WTC11 (cell line): ENCODE measurements around the gene ASB4. TPM values are rescaled to one million over a fixed set of nuclear protein-coding genes. Genes with fewer than 3 reads are reported as not detected.
A peak's percentile ranks its signal among the peaks of the same experiment; 100 is the strongest.

ENCODE experiments used
- ATAC-seq: fragments of 200-7000 bp; cut with Tn5 transposase; 2 replicates; pipeline ENCODE4 v1.10.0; 2021; ENCODE audit warnings: mild to moderate bottlenecking, moderate library complexity
- Bru-seq: library from RNA; stranded (reverse); fragments of 400-500 nt; gene quantifications from one replicate; lab custom pipeline; 2021; lab: Mats Ljungman, UMichigan
- CTCF ChIA-PET: fragments of 300-600 bp; sonication (Branson Sonifier 250); formaldehyde crosslinking; loops from one replicate; lab custom pipeline; 2021; ENCODE audit warnings: antibody characterized with exemption; lab: Charles Lee
- POLR2A ChIA-PET: fragments of 350-600 bp; sonication (Branson Sonifier 250); formaldehyde crosslinking; loops from one replicate; lab custom pipeline; 2021; ENCODE audit warnings: antibody characterized with exemption; lab: Charles Lee
- DNase-seq: peaks from one replicate; pipeline ENCODE4 v3.0.0; 2021; ENCODE audit warnings: low spot score
- H3K27ac Mint-ChIP-seq: 2 replicates; pipeline ENCODE4 v1.8.0; 2021; ENCODE audit warnings: mixed read lengths
- H3K27me3 Mint-ChIP-seq: 2 replicates; pipeline ENCODE4 v1.8.0; 2021; ENCODE audit warnings: low read depth, mild to moderate bottlenecking, moderate library complexity, mixed read lengths
- H3K36me3 Mint-ChIP-seq: 2 replicates; pipeline ENCODE4 v1.8.0; 2021; ENCODE audit warnings: mixed read lengths
- H3K4me1 Mint-ChIP-seq: 2 replicates; pipeline ENCODE4 v1.8.0; 2022; ENCODE audit warnings: mixed read lengths
- H3K4me3 Mint-ChIP-seq: 2 replicates; pipeline ENCODE4 v1.8.0; 2021; ENCODE audit warnings: mild to moderate bottlenecking, moderate library complexity, mixed read lengths
- H3K9me3 Mint-ChIP-seq: 2 replicates; pipeline ENCODE4 v1.8.0; 2021; ENCODE audit warnings: mixed read lengths
- CBFB ChIP-seq: sonication (generic); formaldehyde crosslinking; IDR thresholded peaks from 2 replicates; pipeline ENCODE4 v1.8.1; 2022; ENCODE audit warnings: mild to moderate bottlenecking, low read depth, missing genetic modification reagents
- ELF4 ChIP-seq: sonication (generic); formaldehyde crosslinking; IDR thresholded peaks from 2 replicates; pipeline ENCODE4 v1.8.1; 2022; ENCODE audit warnings: low read depth, mild to moderate bottlenecking, moderate library complexity, missing genetic modification reagents
- FOXJ3 ChIP-seq: sonication (generic); formaldehyde crosslinking; IDR thresholded peaks from 2 replicates; pipeline ENCODE4 v1.9.0; 2021; ENCODE audit warnings: missing genetic modification reagents, mild to moderate bottlenecking, borderline replicate concordance
- GABPB1 ChIP-seq: sonication (generic); formaldehyde crosslinking; IDR thresholded peaks from 2 replicates; pipeline ENCODE4 v1.8.1; 2023; ENCODE audit warnings: mild to moderate bottlenecking, missing genetic modification reagents
- JAZF1 ChIP-seq: fragments of 250-450 bp; sonication (Bioruptor Pico); IDR thresholded peaks from 2 replicates; pipeline ENCODE4 v1.9.0; 2021; ENCODE audit warnings: moderate library complexity, mild to moderate bottlenecking, inconsistent platforms
- MYBL2 ChIP-seq: sonication (generic); formaldehyde crosslinking; IDR thresholded peaks from 2 replicates; pipeline ENCODE4 v1.8.1; 2023; ENCODE audit warnings: mild to moderate bottlenecking, moderate library complexity, missing genetic modification reagents
- RELA ChIP-seq: sonication (generic); formaldehyde crosslinking; IDR thresholded peaks from 2 replicates; pipeline ENCODE4 v1.8.1; 2022; ENCODE audit warnings: missing genetic modification reagents, mild to moderate bottlenecking, borderline replicate concordance
- RORB ChIP-seq: fragments of 250-450 bp; sonication (Bioruptor Pico); IDR thresholded peaks from 2 replicates; pipeline ENCODE4 v1.9.0; 2021; ENCODE audit warnings: mild to moderate bottlenecking
- TEAD4 ChIP-seq: sonication (generic); formaldehyde crosslinking; IDR thresholded peaks from 2 replicates; pipeline ENCODE4 v1.8.0; 2022; ENCODE audit warnings: mild to moderate bottlenecking, missing genetic modification reagents
- USF1 ChIP-seq: sonication (generic); formaldehyde crosslinking; IDR thresholded peaks from 2 replicates; pipeline ENCODE4 v1.8.0; 2022; ENCODE audit warnings: mild to moderate bottlenecking, missing genetic modification reagents
- ZNF219 ChIP-seq: sonication (generic); formaldehyde crosslinking; IDR thresholded peaks from 2 replicates; pipeline ENCODE4 v1.8.0; 2023; ENCODE audit warnings: missing genetic modification reagents, mild to moderate bottlenecking, borderline replicate concordance
- long read RNA-seq, 3 experiments: library from RNA in 1 of 3; library from capped mRNA in 1 of 3; library from polyadenylated mRNA in 1 of 3; unstranded in 2 of 3; stranded (forward) in 1 of 3; transcript quantifications; one replicate each; pipeline ENCODE4 v2.0.0, GENCODE V29; 2021
- total RNA-seq: library from RNA; stranded (reverse); gene quantifications from 3 replicates; pipeline ENCODE4 v1.2.3, GENCODE V29; 2021
- TF ChIP-seq, protein P1 (sequence below): fragments of 250-450 bp; sonication (Bioruptor Pico); IDR thresholded peaks from 2 replicates; pipeline ENCODE4 v1.8.0; 2021; ENCODE audit warnings: mild to moderate bottlenecking
- TF ChIP-seq, protein P2 (sequence below): fragments of 250-450 bp; sonication (Bioruptor Pico); IDR thresholded peaks from 2 replicates; pipeline ENCODE4 v1.9.0; 2021; ENCODE audit warnings: mild to moderate bottlenecking, borderline replicate concordance
- TF ChIP-seq, protein P3 (sequence below): fragments of 250-450 bp; sonication (Bioruptor Pico); IDR thresholded peaks from 2 replicates; pipeline ENCODE4 v1.9.0; 2021; ENCODE audit warnings: mild to moderate bottlenecking
- TF ChIP-seq, protein P4 (sequence below): sonication (generic); formaldehyde crosslinking; IDR thresholded peaks from 2 replicates; pipeline ENCODE4 v1.8.1; 2022; ENCODE audit warnings: low read depth, mild to moderate bottlenecking, moderate library complexity, missing genetic modification reagents, borderline replicate concordance
- TF ChIP-seq, protein P5 (sequence below): fragments of 250-450 bp; sonication (Bioruptor Pico); IDR thresholded peaks from 2 replicates; pipeline ENCODE4 v1.9.0; 2021; ENCODE audit warnings: mild to moderate bottlenecking
- TF ChIP-seq, protein P6 (sequence below): sonication (generic); formaldehyde crosslinking; IDR thresholded peaks from 2 replicates; pipeline ENCODE4 v1.8.1; 2022; ENCODE audit warnings: mild to moderate bottlenecking, missing genetic modification reagents, moderate library complexity, borderline replicate concordance

Gene ASB4, protein sequence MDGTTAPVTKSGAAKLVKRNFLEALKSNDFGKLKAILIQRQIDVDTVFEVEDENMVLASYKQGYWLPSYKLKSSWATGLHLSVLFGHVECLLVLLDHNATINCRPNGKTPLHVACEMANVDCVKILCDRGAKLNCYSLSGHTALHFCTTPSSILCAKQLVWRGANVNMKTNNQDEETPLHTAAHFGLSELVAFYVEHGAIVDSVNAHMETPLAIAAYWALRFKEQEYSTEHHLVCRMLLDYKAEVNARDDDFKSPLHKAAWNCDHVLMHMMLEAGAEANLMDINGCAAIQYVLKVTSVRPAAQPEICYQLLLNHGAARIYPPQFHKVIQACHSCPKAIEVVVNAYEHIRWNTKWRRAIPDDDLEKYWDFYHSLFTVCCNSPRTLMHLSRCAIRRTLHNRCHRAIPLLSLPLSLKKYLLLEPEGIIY
- 0.07 TPM in 2 of 3 replicates, not detected in the other for total RNA-seq
- Bru-seq, nascent RNA: percentile 6 among the genes with signal in this experiment
- long read RNA-seq, experiment 1: 0 reads
- long read RNA-seq, experiment 2, partial matches to known transcripts: 0 of 1 reads
- long read RNA-seq, experiment 2, other reads (novel, unspliced or antisense): 1 of 1 reads
- long read RNA-seq, experiment 3: 0 reads

DNA sequence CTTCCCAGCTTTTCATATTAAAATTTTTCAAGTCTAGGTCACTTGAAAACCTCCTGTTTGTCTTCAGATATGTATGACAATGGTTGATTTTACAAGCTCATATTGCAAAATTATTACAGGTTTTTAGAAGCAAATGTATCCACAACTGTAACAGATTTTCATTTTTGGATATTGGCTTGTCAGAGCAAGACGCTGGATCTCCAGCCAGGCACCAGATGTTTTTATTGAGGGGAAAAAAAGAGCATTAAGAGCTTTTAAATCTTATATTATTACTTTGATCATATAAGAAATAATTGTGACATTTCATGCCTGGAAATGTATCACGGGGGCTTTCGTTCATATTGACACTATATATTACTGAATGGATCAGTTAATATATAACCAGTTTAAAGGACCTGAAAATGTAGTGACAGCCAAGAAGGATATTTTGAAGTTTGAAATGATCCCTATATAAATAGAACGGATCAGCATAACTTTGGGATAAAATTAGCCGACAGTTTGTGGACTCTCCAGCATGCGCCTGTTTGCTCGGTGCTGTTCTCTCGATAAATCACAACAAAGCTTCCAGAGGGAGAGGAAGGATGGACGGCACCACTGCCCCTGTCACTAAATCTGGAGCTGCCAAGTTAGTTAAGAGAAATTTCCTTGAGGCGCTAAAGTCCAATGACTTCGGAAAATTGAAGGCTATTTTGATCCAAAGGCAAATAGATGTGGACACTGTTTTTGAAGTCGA, at the start of gene ASB4:
Gene ASB4, plus strand, starts transcription at position 553 of the 733 bp plus-strand sequence. Its CDS starts 29 bp downstream, at position 582.
- POLR2A ChIA-PET: no interaction called here

GRCh38 chr7:95436407-95436806, 49.3 kb upstream of the ASB4 start:
- ChIA-PET POLR2A (no interaction called here), CTCF (no interaction called here)
- no peaks in the 10 kb centered on the region for H3K36me3 Mint-ChIP-seq
- H3K4me1 Mint-ChIP-seq: peaks cover 7% of the 10 kb centered on the region
- no peaks in the 10 kb centered on the region for H3K27me3 Mint-ChIP-seq
- H3K9me3 Mint-ChIP-seq: no peaks in the 10 kb centered on the region
- H3K4me3 Mint-ChIP-seq: no peak overlapping the region
- DNase-seq (no peak), ATAC-seq (no peak)
- H3K27ac Mint-ChIP-seq: no peak overlapping the region
- TF ChIP-seq MYBL2 (CRISPR knock-in tag) (no peak), USF1 (CRISPR knock-in tag) (no peak), FOXJ3 (CRISPR knock-in tag) (no peak), CBFB (no peak), TEAD4 (no peak), JAZF1 (no peak), RORB (CRISPR knock-in tag) (no peak), RELA (no peak), GABPB1 (CRISPR knock-in tag) (no peak)
- TF ChIP-seq, protein P1, sequence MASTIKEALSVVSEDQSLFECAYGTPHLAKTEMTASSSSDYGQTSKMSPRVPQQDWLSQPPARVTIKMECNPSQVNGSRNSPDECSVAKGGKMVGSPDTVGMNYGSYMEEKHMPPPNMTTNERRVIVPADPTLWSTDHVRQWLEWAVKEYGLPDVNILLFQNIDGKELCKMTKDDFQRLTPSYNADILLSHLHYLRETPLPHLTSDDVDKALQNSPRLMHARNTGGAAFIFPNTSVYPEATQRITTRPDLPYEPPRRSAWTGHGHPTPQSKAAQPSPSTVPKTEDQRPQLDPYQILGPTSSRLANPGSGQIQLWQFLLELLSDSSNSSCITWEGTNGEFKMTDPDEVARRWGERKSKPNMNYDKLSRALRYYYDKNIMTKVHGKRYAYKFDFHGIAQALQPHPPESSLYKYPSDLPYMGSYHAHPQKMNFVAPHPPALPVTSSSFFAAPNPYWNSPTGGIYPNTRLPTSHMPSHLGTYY (CRISPR knock-in tag): no peak
- TF ChIP-seq, protein P2, sequence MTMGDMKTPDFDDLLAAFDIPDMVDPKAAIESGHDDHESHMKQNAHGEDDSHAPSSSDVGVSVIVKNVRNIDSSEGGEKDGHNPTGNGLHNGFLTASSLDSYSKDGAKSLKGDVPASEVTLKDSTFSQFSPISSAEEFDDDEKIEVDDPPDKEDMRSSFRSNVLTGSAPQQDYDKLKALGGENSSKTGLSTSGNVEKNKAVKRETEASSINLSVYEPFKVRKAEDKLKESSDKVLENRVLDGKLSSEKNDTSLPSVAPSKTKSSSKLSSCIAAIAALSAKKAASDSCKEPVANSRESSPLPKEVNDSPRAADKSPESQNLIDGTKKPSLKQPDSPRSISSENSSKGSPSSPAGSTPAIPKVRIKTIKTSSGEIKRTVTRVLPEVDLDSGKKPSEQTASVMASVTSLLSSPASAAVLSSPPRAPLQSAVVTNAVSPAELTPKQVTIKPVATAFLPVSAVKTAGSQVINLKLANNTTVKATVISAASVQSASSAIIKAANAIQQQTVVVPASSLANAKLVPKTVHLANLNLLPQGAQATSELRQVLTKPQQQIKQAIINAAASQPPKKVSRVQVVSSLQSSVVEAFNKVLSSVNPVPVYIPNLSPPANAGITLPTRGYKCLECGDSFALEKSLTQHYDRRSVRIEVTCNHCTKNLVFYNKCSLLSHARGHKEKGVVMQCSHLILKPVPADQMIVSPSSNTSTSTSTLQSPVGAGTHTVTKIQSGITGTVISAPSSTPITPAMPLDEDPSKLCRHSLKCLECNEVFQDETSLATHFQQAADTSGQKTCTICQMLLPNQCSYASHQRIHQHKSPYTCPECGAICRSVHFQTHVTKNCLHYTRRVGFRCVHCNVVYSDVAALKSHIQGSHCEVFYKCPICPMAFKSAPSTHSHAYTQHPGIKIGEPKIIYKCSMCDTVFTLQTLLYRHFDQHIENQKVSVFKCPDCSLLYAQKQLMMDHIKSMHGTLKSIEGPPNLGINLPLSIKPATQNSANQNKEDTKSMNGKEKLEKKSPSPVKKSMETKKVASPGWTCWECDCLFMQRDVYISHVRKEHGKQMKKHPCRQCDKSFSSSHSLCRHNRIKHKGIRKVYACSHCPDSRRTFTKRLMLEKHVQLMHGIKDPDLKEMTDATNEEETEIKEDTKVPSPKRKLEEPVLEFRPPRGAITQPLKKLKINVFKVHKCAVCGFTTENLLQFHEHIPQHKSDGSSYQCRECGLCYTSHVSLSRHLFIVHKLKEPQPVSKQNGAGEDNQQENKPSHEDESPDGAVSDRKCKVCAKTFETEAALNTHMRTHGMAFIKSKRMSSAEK (CRISPR knock-in tag): no peak
- TF ChIP-seq, protein P3, sequence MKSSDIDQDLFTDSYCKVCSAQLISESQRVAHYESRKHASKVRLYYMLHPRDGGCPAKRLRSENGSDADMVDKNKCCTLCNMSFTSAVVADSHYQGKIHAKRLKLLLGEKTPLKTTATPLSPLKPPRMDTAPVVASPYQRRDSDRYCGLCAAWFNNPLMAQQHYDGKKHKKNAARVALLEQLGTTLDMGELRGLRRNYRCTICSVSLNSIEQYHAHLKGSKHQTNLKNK (CRISPR knock-in tag): no peak
- TF ChIP-seq, protein P4, sequence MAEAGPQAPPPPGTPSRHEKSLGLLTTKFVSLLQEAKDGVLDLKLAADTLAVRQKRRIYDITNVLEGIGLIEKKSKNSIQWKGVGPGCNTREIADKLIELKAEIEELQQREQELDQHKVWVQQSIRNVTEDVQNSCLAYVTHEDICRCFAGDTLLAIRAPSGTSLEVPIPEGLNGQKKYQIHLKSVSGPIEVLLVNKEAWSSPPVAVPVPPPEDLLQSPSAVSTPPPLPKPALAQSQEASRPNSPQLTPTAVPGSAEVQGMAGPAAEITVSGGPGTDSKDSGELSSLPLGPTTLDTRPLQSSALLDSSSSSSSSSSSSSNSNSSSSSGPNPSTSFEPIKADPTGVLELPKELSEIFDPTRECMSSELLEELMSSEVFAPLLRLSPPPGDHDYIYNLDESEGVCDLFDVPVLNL (CRISPR knock-in tag): no peak
- TF ChIP-seq, protein P5, sequence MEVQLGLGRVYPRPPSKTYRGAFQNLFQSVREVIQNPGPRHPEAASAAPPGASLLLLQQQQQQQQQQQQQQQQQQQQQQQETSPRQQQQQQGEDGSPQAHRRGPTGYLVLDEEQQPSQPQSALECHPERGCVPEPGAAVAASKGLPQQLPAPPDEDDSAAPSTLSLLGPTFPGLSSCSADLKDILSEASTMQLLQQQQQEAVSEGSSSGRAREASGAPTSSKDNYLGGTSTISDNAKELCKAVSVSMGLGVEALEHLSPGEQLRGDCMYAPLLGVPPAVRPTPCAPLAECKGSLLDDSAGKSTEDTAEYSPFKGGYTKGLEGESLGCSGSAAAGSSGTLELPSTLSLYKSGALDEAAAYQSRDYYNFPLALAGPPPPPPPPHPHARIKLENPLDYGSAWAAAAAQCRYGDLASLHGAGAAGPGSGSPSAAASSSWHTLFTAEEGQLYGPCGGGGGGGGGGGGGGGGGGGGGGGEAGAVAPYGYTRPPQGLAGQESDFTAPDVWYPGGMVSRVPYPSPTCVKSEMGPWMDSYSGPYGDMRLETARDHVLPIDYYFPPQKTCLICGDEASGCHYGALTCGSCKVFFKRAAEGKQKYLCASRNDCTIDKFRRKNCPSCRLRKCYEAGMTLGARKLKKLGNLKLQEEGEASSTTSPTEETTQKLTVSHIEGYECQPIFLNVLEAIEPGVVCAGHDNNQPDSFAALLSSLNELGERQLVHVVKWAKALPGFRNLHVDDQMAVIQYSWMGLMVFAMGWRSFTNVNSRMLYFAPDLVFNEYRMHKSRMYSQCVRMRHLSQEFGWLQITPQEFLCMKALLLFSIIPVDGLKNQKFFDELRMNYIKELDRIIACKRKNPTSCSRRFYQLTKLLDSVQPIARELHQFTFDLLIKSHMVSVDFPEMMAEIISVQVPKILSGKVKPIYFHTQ (CRISPR knock-in tag): no peak

More for the DNA sequence above, at the start of gene ASB4:
- CTCF ChIA-PET: interaction anchor here (1.5 to 1.8 kb wide), 3 partner anchors 9 to 205 kb away, joined by 6 to 10 read pairs (median 8); no protein-coding TSS in a partner anchor
- Mint-ChIP-seq H3K27ac (no peak within 1 kb of the TSS), H3K4me1 (peaks cover 13% of the 10 kb centered on the region), H3K9me3 (peaks cover 11% of the 10 kb centered on the region), H3K4me3 (no peak within 1 kb of the TSS)
- DNase-seq (no peak), ATAC-seq (no peak)
- TF ChIP-seq ZNF219 (CRISPR knock-in tag) (no peak), ELF4 (CRISPR knock-in tag) (no peak)
- TF ChIP-seq, protein P6, sequence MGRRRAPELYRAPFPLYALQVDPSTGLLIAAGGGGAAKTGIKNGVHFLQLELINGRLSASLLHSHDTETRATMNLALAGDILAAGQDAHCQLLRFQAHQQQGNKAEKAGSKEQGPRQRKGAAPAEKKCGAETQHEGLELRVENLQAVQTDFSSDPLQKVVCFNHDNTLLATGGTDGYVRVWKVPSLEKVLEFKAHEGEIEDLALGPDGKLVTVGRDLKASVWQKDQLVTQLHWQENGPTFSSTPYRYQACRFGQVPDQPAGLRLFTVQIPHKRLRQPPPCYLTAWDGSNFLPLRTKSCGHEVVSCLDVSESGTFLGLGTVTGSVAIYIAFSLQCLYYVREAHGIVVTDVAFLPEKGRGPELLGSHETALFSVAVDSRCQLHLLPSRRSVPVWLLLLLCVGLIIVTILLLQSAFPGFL: no peak
- TF ChIP-seq, all 79 proteins: peak for 0
- 0 out of 2 replicates have a peak, but pooled peaks cover 6% of the 10 kb centered on the region for H3K36me3 Mint-ChIP-seq
- H3K27me3 Mint-ChIP-seq: no peaks in the 10 kb centered on the region
